Upper lobe of left lung (tissue), 6 donors: Measurements from ENCODE around the gene FLT1. TPM values are rescaled to one million over a fixed set of nuclear protein-coding genes. Genes with fewer than 3 reads are reported as not detected.

ENCODE experiments used
- ATAC-seq, 2 donors: fragments of 200-7000 bp; cut with Tn5 transposase; one replicate each; pipeline ENCODE4 v1.9.1; 2022; ENCODE audit warnings: mild to moderate bottlenecking in 2 of 2, moderate library complexity in 2 of 2; ENCODE audit not compliant: low FRiP score in 2 of 2
- DNase-seq, 2 donors: peaks; one replicate each; pipeline ENCODE4 v3.0.0-alpha.2; 2019 to 2020
- H3K27ac ChIP-seq, 4 donors: fragments of 200-600 bp; sonication (generic); one replicate each; pipeline ENCODE4 v1.5.1; 2016 to 2019
- H3K27me3 ChIP-seq, 4 donors: fragments of 200-600 bp; sonication (generic); one replicate each; pipeline ENCODE4 v1.5.1; 2017 to 2019
- H3K36me3 ChIP-seq, 4 donors: fragments of 200-600 bp; sonication (generic); one replicate each; pipeline ENCODE4 v1.5.1; 2016 to 2019
- H3K4me1 ChIP-seq, 4 donors: fragments of 200-600 bp; sonication (generic); one replicate each; pipeline ENCODE4 v1.5.1; 2018 to 2019
- H3K4me3 ChIP-seq, 4 donors: fragments of 200-600 bp; sonication (generic); one replicate each; pipeline ENCODE4 v1.5.1; 2017 to 2019; ENCODE audit warnings: mild to moderate bottlenecking in 2 of 4, moderate library complexity in 1 of 4
- H3K9me3 ChIP-seq, 4 donors: fragments of 200-600 bp; sonication (generic); one replicate each; pipeline ENCODE4 v1.5.1; 2018 to 2019
- EP300 ChIP-seq, 4 donors: sonication (generic); formaldehyde crosslinking; IDR thresholded peaks; one replicate each; pipeline ENCODE4 v1.5.1; 2017; ENCODE audit warnings: antibody characterized with exemption in 4 of 4, control low read depth in 2 of 4
- POLR2A ChIP-seq, 4 donors: fragments of 450-650 bp; IDR thresholded peaks; one replicate each; pipeline ENCODE4 v1.5.1; 2016 to 2017; ENCODE audit warnings: antibody characterized with exemption in 4 of 4, mild to moderate bottlenecking in 2 of 4
- POLR2AphosphoS5 ChIP-seq, 2 donors: sonication (generic); formaldehyde crosslinking; IDR thresholded peaks; one replicate each; pipeline ENCODE4 v1.5.1; 2017; ENCODE audit warnings: antibody characterized with exemption in 2 of 2
- WGBS, 2 donors: methylation state at CpG; one replicate each; pipeline ENCODE4 v1.1.5; 2017 to 2018; 5-methylcytosine and 5-hydroxymethylcytosine counted together
- total RNA-seq, 6 donors: library from RNA; depleted of rRNA in 4 of 6; stranded (reverse); fragments of >200 nt in 4 of 6; gene quantifications; one replicate each; pipeline versions ENCODE4 v1.1.0 to v1.2.1, GENCODE V29; 2016 to 2021
- TF ChIP-seq, protein P1 (sequence below), 6 experiments: fragments of 450-650 bp in 4 of 6; fragments of 200-600 bp in 2 of 6; sonication (generic) in 2 of 6; IDR thresholded peaks; one replicate each; pipeline ENCODE4 v1.5.1; 2016 to 2019; ENCODE audit warnings: antibody characterized with exemption in 6 of 6
- donor health status: DM: no; HTN: no; CAD: no; lungs with moderate emphysema.
- donor health status: DM: no; HTN: yes; CAD: no; lungs with severe emphysema.

Gene FLT1
- total RNA-seq, 6 donors from 2014 or later: 20.9 to 47.9 (median 25.5) TPM

DNA sequence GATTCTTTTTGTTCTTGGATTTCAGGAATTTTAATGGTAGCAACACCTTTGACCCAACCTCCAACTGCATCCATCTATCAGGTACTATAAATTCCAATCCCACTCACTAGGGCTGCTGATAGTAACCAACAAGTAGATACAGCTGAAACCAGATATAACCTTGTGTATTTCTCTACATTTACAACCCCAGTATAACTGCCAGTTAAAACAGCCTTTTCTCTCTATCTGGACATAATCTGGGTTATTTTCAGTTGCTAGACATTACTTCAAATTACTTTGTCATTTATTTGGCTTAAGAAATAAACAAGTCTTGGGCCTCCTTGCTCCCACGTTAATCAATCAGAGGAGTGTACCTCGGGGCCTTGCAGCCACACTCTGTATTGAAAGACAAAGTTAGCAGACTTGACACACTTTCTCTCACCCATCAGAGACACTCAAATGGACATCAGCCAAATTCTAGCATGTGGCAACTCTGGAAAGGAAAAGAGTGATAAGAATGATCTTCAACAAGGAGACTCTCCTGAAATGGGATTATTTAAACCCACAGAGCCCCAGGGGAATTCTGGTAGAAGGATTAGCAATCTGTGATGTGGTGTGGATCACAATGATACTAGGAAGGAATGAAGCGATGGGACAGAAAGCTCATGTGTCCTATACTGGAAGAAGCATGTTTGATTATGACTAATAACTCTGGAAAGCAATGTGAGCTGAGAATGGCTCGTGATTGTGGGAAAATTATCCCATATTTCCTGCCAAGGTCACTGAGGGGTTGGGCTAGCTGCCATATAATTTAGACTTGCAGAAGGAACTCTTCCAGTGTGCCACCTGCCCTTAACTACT is 157.5 kb downstream of the FLT1 start:
- no peak for DNase-seq
- H3K9me3 ChIP-seq: no peaks in the 10 kb centered on the region
- peaks cover 0 to 8% (median 0%) of the 10 kb centered on the region in 4 donors for H3K36me3 ChIP-seq
- no peak for TF ChIP-seq EP300 (IDR thresholded peaks at IDR 0.05)
- TF ChIP-seq POLR2A (IDR thresholded peaks at IDR 0.05): no peak
- no peak overlapping the region for H3K27ac ChIP-seq
- H3K4me1 ChIP-seq: peaks cover 0 to 11% (median 6%) of the 10 kb centered on the region in 4 donors
- 57 to 61% methylated on average over 4 of the region's 4 CpGs for WGBS, 2 donors
- no peak overlapping the region for H3K4me3 ChIP-seq
- H3K27me3 ChIP-seq: no peaks in the 10 kb centered on the region
- ATAC-seq: no peak

DNA sequence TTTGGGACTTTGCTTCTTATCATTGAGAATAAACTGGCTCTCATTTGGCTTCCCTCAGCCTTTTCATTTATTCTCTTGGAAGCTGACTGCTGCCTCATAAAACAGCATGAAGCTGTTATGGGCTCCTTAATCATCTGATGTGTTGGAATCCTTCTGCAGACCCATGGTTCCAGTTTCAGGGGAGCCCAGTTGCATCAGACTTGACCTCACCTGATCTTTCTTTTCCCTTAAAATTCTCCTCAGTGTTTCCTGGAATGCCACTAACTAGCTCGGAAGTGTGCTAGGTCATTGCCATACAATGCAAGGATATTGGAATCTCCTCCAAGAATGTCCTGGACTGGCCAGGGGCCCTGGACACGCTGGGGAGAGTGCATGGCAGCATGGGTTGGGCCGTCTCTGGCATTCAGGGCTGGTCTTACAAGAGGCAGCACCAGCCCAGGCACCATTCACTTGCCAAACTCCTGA is 158.7 kb downstream of the FLT1 start:
- DNase-seq: no peak
- no peak overlapping the region for H3K27ac ChIP-seq
- ATAC-seq: no peak
- no peaks in the 10 kb centered on the region for H3K9me3 ChIP-seq
- no peaks in the 10 kb centered on the region for H3K27me3 ChIP-seq
- peaks cover 0 to 8% (median 0%) of the 10 kb centered on the region in 4 donors for H3K36me3 ChIP-seq
- 51 to 58% methylated on average over 3 of the region's 3 CpGs for WGBS, 2 donors
- peaks cover 0 to 11% (median 6%) of the 10 kb centered on the region in 4 donors for H3K4me1 ChIP-seq
- TF ChIP-seq, protein P1, sequence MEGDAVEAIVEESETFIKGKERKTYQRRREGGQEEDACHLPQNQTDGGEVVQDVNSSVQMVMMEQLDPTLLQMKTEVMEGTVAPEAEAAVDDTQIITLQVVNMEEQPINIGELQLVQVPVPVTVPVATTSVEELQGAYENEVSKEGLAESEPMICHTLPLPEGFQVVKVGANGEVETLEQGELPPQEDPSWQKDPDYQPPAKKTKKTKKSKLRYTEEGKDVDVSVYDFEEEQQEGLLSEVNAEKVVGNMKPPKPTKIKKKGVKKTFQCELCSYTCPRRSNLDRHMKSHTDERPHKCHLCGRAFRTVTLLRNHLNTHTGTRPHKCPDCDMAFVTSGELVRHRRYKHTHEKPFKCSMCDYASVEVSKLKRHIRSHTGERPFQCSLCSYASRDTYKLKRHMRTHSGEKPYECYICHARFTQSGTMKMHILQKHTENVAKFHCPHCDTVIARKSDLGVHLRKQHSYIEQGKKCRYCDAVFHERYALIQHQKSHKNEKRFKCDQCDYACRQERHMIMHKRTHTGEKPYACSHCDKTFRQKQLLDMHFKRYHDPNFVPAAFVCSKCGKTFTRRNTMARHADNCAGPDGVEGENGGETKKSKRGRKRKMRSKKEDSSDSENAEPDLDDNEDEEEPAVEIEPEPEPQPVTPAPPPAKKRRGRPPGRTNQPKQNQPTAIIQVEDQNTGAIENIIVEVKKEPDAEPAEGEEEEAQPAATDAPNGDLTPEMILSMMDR (IDR thresholded peaks at IDR 0.05): no peak
- no peak for TF ChIP-seq POLR2AphosphoS5 (IDR thresholded peaks at IDR 0.05)
- no peak for TF ChIP-seq POLR2A (IDR thresholded peaks at IDR 0.05)
- TF ChIP-seq EP300 (IDR thresholded peaks at IDR 0.05): no peak
- H3K4me3 ChIP-seq: no peak overlapping the region

DNA sequence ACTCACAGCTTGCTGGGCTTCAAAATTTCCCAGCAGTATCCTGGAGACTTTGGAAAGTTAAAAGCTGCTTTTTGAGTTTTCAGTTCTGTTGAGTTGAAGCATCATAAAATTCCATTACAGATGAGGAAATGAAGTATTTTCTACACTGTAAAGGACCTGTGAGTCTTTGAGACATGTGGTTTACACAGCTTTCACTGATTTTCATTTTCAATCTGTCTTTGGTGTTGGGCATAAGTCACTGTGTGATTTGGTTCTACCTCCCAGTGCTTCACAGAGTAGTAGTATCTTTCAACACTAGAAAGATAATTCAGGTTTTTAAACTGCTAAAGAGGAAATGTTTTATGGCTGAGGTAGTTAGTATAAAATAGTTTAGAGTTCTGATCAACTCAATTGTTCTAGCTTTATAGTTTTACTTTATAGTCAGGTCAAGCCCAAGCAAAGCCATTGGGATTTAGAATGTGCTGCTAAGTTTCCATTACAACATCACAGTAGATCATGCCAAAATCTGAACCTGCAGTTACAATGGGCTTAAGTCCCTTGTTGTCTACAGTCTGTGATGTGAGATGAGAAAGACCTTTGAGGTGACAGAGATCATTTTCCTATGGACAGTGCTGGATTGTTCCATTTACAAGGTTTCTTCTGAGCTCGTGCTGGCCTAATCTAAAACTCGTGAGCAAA is 161.6 kb downstream of the FLT1 start:
- no peak overlapping the region for H3K27ac ChIP-seq
- no peak for DNase-seq
- WGBS, 2 donors: 91 to 95% methylated on average over 2 of the region's 2 CpGs
- peaks cover 0 to 6% (median 0%) of the 10 kb centered on the region in 4 donors for H3K36me3 ChIP-seq
- no peaks in the 10 kb centered on the region for H3K27me3 ChIP-seq
- ATAC-seq: no peak
- TF ChIP-seq, protein P1 (IDR thresholded peaks at IDR 0.05): no peak
- TF ChIP-seq POLR2A (IDR thresholded peaks at IDR 0.05): no peak
- TF ChIP-seq POLR2AphosphoS5 (IDR thresholded peaks at IDR 0.05): no peak
- no peak for TF ChIP-seq EP300 (IDR thresholded peaks at IDR 0.05)
- no peak overlapping the region for H3K4me3 ChIP-seq
- H3K4me1 ChIP-seq: peaks cover 7 to 19% (median 14%) of the 10 kb centered on the region in 4 donors
- H3K9me3 ChIP-seq: no peaks in the 10 kb centered on the region

DNA sequence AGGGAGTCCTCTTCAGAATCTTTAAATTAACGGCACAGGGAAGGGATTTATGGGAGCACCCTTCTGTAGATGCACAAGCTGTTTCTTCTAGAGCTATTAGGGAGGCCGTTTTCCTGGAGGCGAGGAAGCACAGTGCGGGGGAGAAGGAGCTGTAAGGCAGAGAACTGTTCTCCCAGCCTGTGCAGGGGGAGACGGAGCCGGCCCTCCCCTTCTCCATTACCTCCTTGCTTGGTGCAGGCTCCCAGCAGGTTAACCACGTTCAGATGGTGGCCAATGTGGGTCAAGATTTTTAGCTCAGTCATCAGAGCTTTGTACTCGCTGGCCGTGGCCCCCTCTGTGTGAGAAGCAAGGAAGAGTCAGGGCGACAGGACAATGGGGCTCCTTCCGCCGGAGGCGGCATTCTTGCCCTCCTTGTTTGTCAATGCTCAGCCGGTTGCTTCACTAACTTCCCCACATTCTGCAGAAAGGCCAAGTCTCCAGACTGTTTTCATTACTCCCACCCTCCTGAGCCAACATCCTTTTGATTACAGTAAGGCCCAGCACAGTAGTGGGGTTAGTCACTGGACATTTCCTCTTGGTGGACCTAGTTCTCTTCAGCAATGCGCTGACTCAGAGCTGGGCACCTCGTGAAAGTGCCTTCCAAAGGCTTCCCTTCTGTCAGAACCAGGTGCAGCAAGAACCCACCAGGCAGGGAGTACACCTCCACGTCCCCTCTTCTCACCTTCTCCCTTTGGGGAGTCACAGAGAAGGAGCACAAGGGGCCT is 165.4 kb downstream of the FLT1 start:
- peak in 2 of 4 donors; percentile 20 to 50 for TF ChIP-seq EP300 (IDR thresholded peaks at IDR 0.05)
- TF ChIP-seq, protein P1 (IDR thresholded peaks at IDR 0.05): no peak
- TF ChIP-seq POLR2AphosphoS5 (IDR thresholded peaks at IDR 0.05): peak; percentile 66 to 74
- no peaks in the 10 kb centered on the region for H3K36me3 ChIP-seq
- DNase-seq (peak in 1 of 2 donors; percentile 53), ATAC-seq (peak; percentile 83 to 84)
- no peak overlapping the region for H3K27ac ChIP-seq
- H3K9me3 ChIP-seq: no peaks in the 10 kb centered on the region
- 42 to 67% methylated on average over 15 to 17 of the region's 17 CpGs for WGBS, 2 donors
- no peak overlapping the region for H3K4me3 ChIP-seq
- H3K27me3 ChIP-seq: no peaks in the 10 kb centered on the region
- H3K4me1 ChIP-seq: peaks cover 8 to 19% (median 17%) of the 10 kb centered on the region in 4 donors

DNA sequence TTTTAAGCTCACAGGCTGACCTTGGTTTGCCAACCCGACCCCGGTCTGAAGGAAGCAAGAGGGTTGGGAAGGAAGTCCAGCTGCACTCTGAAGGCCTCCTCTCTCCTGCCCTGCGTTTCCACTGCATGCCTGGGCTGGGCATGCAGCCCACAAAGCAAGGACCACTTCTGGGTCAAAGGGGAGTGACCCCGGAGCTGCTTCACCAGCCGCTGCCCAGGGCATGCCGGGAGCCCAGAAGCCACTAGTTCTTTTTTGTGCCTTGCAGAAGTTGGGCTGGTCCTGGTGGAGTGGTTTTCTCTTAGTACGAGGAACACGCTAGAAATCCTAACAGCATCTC is 166.7 kb downstream of the FLT1 start:
- 68 to 91% methylated on average over 4 to 8 of the region's 8 CpGs for WGBS, 2 donors
- DNase-seq: no peak
- peaks cover 11 to 29% (median 28%) of the 10 kb centered on the region in 4 donors for H3K4me1 ChIP-seq
- no peak for ATAC-seq
- H3K9me3 ChIP-seq: no peaks in the 10 kb centered on the region
- no peak overlapping the region for H3K27ac ChIP-seq
- TF ChIP-seq, protein P1 (IDR thresholded peaks at IDR 0.05): no peak
- TF ChIP-seq POLR2A (IDR thresholded peaks at IDR 0.05) (no peak), EP300 (IDR thresholded peaks at IDR 0.05) (no peak), POLR2AphosphoS5 (IDR thresholded peaks at IDR 0.05) (no peak)
- no peak overlapping the region for H3K4me3 ChIP-seq
- H3K27me3 ChIP-seq: no peaks in the 10 kb centered on the region
- no peaks in the 10 kb centered on the region for H3K36me3 ChIP-seq
